Right lobe of liver (tissue), 6 donors: ENCODE data around the gene TLR6. TPM values are rescaled to one million over a fixed set of nuclear protein-coding genes. Genes with fewer than 3 reads are reported as not detected.

Experiments
- ATAC-seq, 4 donors: fragments of 200-7000 bp; cut with Tn5 transposase; one replicate each; pipeline ENCODE4 v1.9.1; 2020; ENCODE audit warnings: mild to moderate bottlenecking in 4 of 4, moderate library complexity in 4 of 4
- DNase-seq, 3 donors: peaks; one replicate each; pipeline ENCODE4 v3.0.0-alpha.2; 2020
- H3K27ac ChIP-seq, 3 donors: fragments of 200-600 bp; one replicate each; pipeline ENCODE4 v1.8.0; 2022
- H3K27me3 ChIP-seq, 2 donors: fragments of 200-600 bp; one replicate each; pipeline ENCODE4 v1.8.0; 2022
- H3K36me3 ChIP-seq, 4 donors: fragments of 200-600 bp; sonication (generic) in 1 of 4; one replicate each; pipeline versions ENCODE4 v1.5.1 to v1.8.0; 2017 to 2022; ENCODE audit warnings: control low read depth in 1 of 4
- H3K4me1 ChIP-seq, 4 donors: fragments of 200-600 bp; sonication (generic) in 1 of 4; one replicate each; pipeline versions ENCODE4 v1.5.1 to v1.8.0; 2017 to 2022; ENCODE audit warnings: control low read depth in 1 of 4
- H3K4me3 ChIP-seq, 3 donors: fragments of 200-600 bp; one replicate each; pipeline ENCODE4 v1.8.0; 2022
- H3K9me3 ChIP-seq, 4 donors: fragments of 200-600 bp; sonication (generic) in 1 of 4; one replicate each; pipeline versions ENCODE4 v1.5.1 to v1.8.0; 2017 to 2022; ENCODE audit warnings: control low read depth in 1 of 4
- CTCF ChIP-seq, 4 donors: fragments of 200-600 bp in 3 of 4; fragments of 450-650 bp in 1 of 4; IDR thresholded peaks; one replicate each; pipeline versions ENCODE4 v1.5.1 to v1.8.0; 2016 to 2022; ENCODE audit warnings: antibody characterized with exemption in 4 of 4, mild to moderate bottlenecking in 2 of 4
- POLR2A ChIP-seq: fragments of 450-650 bp; IDR thresholded peaks from one replicate; pipeline ENCODE4 v1.6.1; 2017; ENCODE audit warnings: antibody characterized with exemption, mild to moderate bottlenecking
- WGBS: methylation state at CpG from one replicate; pipeline ENCODE4 v1.1.6; 2018; ENCODE audit warnings: low coverage, low lambda C conversion rate; ENCODE audit not compliant: insufficient coverage; ENCODE audit errors: missing lambda C conversion rate; 5-methylcytosine and 5-hydroxymethylcytosine counted together
- intact Hi-C, 2 donors: fragments of 100-400 bp; cut with DNase I; formaldehyde crosslinking; loops; one replicate each; pipeline versions ENCODE4 v1.11.2 to v1.14.1; 2022
- total RNA-seq, 6 experiments: library from RNA; depleted of rRNA in 2 of 6; stranded (reverse); fragments of >200 nt in 2 of 6; fragmentation: NEBNext Ultra II Directional in 3 of 6; extraction: Animal tissue kit (Norgen Biotek cat#: 25700) in 3 of 6; gene quantifications; one replicate each; pipeline versions ENCODE4 v1.1.0 to v1.2.4, GENCODE V29; 2016 to 2023
- donor health status: DM: no; HTN: yes; CAD: no.
- donor health status: DM: no; HTN: no; CAD: no.
- donor health status: DM: no; HTN: no; CAD: no.
- donor health status: DM: no; HTN: yes; CAD: no.
- donor health status: DM: no; HTN: yes; CAD: no.

The TLR6 gene
- total RNA-seq, 6 experiments from 2014 or later = 1.2 to 3.4 (median 2.4) TPM

- no peaks in the 10 kb centered on the region for H3K36me3 ChIP-seq
- TF ChIP-seq CTCF (IDR thresholded peaks at IDR 0.05) (no peak), POLR2A (no peak)
- no peak for ATAC-seq
- H3K9me3 ChIP-seq = no peaks in the 10 kb centered on the region
- H3K4me3 ChIP-seq = no peak overlapping the region
- intact Hi-C loops = no loop called here
- H3K27ac ChIP-seq = no peak overlapping the region
- peaks cover 0 to 8% (median 0%) of the 10 kb centered on the region in 4 donors for H3K4me1 ChIP-seq
- no peaks in the 10 kb centered on the region for H3K27me3 ChIP-seq
- no peak for DNase-seq
- 87% methylated on average over 4 of the region's 4 CpGs for WGBS
Measured at GRCh38 chr4:38834570-38834969, 22.0 kb downstream of the TLR6 start.

- Histone ChIP-seq H3K4me1 (peaks cover 0 to 8% (median 0%) of the 10 kb centered on the region in 4 donors), H3K27me3 (no peaks in the 10 kb centered on the region), H3K27ac (no peak overlapping the region), H3K36me3 (no peaks in the 10 kb centered on the region), H3K4me3 (no peak overlapping the region), H3K9me3 (no peaks in the 10 kb centered on the region)
- no peak for DNase-seq
- no peak for TF ChIP-seq POLR2A
- TF ChIP-seq CTCF (IDR thresholded peaks at IDR 0.05) = no peak
- ATAC-seq = peak in 1 of 4 donors; percentile 26
- WGBS = 100% methylated on average over 1 of the region's 7 CpGs
- intact Hi-C loops = no loop called here
Measured at GRCh38 chr4:38832624-38833528, 23.7 kb downstream of the TLR6 start.

GRCh38 chr4:38832206-38832605 lies 24.4 kb downstream of the TLR6 start:
- H3K4me1 ChIP-seq = peaks cover 0 to 8% (median 0%) of the 10 kb centered on the region in 4 donors
- no peak overlapping the region for H3K27ac ChIP-seq
- H3K36me3 ChIP-seq = no peaks in the 10 kb centered on the region
- no peaks in the 10 kb centered on the region for H3K9me3 ChIP-seq
- no peak for DNase-seq
- TF ChIP-seq CTCF (IDR thresholded peaks at IDR 0.05) = no peak
- no peak for TF ChIP-seq POLR2A
- WGBS = 50% methylated on average over 1 of the region's 1 CpG
- H3K4me3 ChIP-seq = no peak overlapping the region
- ATAC-seq = peak in 2 of 4 donors; percentile 22 to 35
- intact Hi-C loops = no loop called here
- H3K27me3 ChIP-seq = no peaks in the 10 kb centered on the region

- DNase-seq (no peak), ATAC-seq (no peak)
- no peaks in the 10 kb centered on the region for H3K9me3 ChIP-seq
- intact Hi-C loops = no loop called here
- no peak overlapping the region for H3K4me3 ChIP-seq
- no peak overlapping the region for H3K27ac ChIP-seq
- TF ChIP-seq CTCF (IDR thresholded peaks at IDR 0.05) = no peak
- TF ChIP-seq POLR2A = no peak
- H3K4me1 ChIP-seq = peaks cover 0 to 8% (median 0%) of the 10 kb centered on the region in 4 donors
- H3K36me3 ChIP-seq = no peaks in the 10 kb centered on the region
- H3K27me3 ChIP-seq = no peaks in the 10 kb centered on the region
Measured at GRCh38 chr4:38831653-38832052, 25.0 kb downstream of the TLR6 start.
